Left kidney (tissue), 2 donors: ENCODE results near the gene CACNG4. TPM values are rescaled to one million over a fixed set of nuclear protein-coding genes. Genes with fewer than 3 reads are reported as not detected.

ENCODE experiments used
- DNase-seq: peaks from one replicate; pipeline ENCODE4 v3.0.0-alpha.2; 2013
- polyA plus RNA-seq: library from polyadenylated mRNA; unstranded; fragments of 120-200 nt; gene quantifications from one replicate; pipeline ENCODE4 v1.2.1, GENCODE V29; 2013; ENCODE audit not compliant: insufficient read length

The CACNG4 gene
- polyA plus RNA-seq, 1 donor, result 3.5 TPM

- DNase-seq, result no peak
These were observed 20.0 kb upstream of the CACNG4 start for GRCh38 chr17:66944351-66945146.

DNA sequence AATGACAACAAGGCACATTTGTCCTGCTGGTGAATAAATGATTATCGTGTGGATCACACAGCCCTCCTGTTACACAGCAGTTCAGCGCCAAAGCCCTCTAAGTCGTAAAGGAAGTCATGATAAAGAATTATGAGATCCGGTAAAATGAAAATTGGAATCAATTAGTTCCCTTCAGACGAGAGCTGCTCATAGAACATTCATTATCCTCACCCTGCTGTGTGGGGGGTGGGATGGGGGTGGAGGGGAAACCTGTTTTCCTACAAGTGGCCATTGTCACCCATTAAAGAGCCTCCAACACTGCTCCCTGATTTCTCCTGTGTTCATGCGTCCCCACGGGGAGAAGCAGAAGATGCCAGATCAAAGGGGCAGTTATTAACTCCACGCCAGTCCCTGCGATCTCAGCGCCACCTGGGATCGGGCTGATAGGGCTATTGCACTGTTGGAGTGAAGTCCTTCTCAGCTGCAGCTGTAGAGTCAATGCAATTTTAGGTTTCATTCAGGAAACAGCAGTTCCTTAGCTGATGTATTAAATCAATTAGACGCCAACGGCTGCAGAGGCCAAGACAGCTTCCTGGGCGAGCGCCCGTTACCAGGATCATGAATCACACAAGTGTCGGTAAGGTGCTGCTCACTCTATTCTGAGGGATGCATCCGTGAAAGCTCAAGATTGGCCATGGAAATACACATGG is 19.2 kb upstream of the CACNG4 start:
- DNase-seq, result no peak

- no peak for DNase-seq
These were observed 18.3 kb upstream of the CACNG4 start for GRCh38 chr17:66946251-66946650.

DNA sequence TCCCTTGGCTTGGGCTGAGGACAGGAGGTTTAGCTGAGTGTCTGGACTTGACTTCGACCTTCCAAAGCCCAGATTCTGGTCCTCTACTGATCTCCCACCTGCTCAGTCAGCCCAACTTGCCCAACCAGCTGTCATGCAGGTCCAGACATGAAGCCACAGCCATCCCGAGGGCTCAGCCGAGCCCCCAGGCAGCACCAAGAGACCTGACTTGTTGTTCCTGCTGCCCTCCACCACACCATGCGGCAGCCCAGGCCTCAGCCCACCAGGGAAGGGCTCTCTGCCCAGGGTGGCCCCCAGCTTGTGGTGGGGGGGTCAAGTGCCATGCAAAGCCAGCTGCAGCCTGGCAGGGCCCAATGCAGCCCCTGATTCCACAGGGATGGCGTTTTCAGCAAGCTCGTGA is 17.2 kb upstream of the CACNG4 start:
- DNase-seq, result no peak

DNA sequence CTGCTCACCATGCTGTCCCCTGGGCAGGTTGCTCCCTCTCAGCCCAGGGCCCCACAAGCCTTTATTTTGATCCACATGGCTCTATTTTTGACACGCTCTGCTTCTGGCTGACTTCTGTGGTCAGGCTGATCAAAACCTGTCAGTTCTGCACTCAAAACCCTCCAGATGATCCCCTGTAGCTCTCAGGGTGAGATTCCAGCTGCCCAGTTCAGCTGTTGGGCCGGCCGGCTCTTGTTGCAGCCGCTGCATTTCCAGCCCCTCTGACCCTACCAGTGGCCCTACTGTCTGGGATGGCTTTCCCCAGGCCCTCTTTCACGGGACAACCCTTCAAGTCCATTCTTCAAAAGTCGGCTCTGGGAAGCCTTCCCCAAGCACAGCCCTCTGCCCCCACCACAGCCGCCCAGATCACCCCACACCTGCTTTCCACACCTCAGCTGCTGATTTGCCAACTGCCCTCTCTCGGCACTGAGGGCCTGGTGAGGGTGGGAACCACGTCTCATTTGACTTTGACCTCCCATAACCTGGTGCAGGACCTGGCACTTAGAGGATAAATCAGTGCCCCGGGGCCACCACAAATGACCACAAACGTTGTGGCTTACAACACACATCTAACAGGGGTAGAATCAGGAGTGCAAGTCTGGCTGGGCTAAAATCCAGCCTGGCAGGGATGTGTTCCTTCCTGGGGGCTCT is 16.3 kb upstream of the CACNG4 start:
- DNase-seq, result no peak

DNA sequence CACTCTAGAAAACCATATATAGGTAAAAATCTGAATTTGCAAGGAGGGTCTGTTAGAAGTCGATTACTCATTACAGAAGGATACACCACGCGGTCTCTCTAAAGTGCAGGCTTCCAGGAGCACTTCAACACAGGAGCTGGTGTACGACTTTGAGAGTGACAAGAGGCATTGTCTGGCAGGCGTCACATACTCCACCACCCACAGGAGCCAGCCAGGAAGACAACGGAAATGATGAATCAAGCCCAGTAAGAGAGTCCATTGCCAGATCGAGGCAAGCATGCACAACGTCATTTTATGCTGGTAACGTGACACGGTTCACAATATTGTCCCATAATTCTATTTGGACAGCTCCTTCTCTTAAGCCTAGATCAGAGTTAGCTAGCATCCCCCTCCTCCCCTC is 15.0 kb upstream of the CACNG4 start:
- no peak for DNase-seq

DNA sequence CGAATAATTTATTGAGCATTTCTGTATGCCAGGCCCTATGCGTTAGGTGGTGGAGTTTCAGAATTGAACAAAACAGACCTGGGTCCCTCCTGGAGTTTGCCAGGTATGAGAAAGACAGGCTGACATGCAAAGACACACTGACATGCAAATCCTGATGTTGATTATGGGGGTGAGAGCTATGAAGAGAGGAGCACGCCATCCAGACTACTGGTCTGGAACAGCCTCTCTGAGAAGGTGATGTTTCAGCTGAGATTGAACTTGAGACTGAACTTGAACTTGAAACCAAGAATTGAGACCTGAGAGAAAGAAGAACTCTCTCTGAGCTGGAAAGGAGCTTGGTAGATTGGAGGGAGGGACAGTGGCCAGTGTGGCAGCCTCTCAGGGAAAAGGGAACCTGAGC is 14.2 kb upstream of the CACNG4 start:
- DNase-seq, result no peak

DNA sequence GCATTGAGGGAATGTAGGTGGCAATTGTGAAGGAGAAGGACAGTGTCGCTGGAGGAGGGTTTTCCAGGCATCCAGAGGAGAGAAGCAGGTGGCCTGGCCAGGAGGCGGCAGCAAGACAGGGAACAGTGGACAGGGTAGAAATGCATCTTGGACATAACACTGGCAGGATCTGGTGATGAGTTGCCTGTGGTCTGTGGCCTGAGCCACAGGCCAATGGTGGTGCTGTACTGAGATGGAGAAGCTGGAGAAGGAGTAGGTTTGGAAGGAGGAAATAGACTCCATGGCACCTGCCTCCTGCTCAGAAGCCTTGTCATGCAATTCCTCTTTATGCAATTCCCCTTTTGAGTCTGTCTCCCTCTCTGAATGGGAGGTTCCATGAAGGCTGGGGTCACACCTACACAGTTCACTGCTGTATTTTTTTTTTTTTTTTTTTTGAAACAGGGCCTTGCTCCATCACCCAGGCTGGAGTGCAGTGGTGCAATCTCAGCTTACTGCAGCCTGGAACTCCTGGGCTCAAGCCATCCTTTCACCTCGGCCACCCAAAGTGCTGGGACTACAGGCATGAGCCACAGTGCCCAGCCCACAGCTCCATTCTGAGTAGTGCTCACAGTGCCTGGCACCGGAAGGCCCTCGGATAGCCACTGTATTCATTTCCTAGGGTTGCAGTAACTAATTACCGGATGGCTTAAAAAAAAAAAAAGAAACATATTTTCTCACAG is 13.5 kb upstream of the CACNG4 start:
- no peak for DNase-seq

- no peak for DNase-seq
These were observed 12.9 kb upstream of the CACNG4 start for GRCh38 chr17:66951605-66951953.

GRCh38 chr17:66952031-66952524 is 12.4 kb upstream of the CACNG4 start:
- DNase-seq, result no peak

- DNase-seq, result no peak
These were observed 11.6 kb upstream of the CACNG4 start for GRCh38 chr17:66952681-66953629.

DNA sequence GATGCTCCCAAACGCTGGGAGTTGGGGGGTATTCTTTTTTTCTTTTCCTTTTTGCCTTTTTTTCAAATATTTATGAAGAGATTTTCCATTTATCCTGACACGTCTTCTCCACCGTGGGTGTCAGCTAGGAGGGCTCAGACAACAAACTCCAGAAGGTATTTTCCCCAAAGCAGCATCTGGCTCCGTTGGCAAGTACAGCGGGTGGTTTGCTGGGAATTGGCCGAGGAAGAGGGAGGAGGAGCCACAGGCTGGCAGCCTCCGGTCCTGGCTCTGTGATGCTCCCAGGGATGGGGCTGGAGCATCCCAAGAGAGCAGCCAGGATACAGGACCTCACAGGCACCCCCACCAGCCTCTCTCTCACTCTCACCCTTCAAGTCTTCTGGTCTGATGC is 10.9 kb upstream of the CACNG4 start:
- DNase-seq, result no peak

DNA sequence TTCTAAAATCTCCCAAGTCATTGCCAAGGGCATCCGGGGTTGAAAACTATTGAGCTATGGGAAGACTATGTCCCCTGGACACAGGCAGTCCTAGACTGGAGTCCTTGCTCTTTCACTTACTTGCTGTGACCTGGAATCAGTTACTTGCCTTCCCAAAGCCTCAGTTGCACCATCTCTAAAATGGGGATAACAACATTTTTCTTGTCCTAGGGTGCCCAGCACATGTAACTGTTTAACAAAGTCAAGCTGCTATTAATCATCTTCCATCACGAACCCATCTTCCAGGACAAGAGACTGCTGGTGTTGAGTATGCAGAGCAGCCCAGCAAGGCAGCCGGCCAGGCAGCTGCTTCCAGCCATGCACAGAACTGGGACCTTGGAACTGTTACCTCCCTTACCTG is 9.9 kb upstream of the CACNG4 start:
- no peak for DNase-seq

DNA sequence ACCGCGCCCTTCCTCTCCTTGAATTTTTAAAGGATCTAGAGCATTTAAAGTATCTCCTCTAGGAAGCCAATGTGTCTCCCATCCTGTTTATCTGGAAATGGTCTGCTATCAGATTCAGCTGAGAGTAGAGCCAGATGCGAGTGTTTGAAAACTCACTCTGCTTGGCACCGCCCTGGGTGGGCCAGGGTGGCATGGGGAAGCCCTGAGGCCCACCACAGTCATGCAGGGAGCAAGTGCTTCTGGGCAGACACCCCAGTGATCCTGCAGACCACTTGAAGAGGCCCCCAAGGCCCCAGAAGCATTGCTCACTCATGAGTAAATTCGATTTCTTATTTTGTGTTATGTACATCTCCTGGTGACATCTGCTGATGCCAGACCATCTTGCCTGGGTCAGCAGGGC is 8.7 kb upstream of the CACNG4 start:
- no peak for DNase-seq

- DNase-seq, result no peak
These were observed 7.6 kb upstream of the CACNG4 start for GRCh38 chr17:66956941-66957340.

DNA sequence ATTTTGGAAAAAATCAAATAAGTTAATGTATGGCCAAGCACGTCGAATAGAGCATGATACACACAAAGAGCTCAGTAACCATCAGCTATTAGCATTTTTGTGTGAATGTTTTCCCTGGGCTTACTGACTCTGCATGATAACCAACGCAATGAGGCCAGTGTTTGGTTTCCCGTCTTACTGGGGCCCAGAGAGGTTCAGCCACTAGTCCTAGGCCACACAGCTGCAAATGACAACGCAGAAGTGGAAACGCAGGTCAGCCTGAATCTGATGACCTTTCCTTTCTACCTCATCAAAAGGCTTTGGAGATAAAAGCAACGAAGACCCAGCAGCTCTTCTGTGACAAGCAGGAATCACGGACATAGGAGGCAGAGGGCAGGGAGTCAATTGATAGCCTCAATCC is 7.2 kb upstream of the CACNG4 start:
- no peak for DNase-seq

DNA sequence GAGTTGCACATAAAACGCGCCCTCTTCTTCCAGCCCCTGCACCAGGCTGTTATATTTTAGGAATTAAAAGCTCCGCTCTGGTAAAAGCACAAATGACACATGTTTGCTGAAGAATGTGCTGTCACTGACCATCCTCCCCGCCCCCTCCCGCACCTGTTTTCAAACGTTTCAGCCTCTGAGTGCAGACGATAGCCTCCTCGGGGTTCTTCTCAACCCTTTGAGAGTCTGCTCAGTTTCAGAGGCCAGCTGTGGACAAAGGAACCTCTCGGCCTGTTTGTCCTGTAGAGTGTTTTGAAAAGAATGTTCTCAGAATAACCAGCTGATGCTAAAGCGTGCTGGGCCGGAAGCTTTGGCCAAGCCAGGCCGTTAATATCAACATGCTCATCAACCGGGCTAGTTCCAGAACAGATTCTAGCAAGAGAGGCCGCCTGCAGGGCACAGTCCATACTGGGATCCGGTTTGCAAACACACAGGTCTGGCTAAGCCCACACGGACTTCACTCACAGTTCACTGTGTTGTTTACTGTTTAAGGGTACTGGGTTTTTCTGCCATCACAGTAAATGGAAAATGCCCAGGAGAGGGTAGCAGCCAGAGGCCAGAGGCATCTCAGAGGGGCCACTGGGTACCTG is 6.4 kb upstream of the CACNG4 start:
- no peak for DNase-seq

GRCh38 chr17:66959641-66960375 is 4.7 kb upstream of the CACNG4 start:
- DNase-seq, result no peak

- no peak for DNase-seq
These were observed 3.9 kb upstream of the CACNG4 start for GRCh38 chr17:66960613-66961012.

- DNase-seq, result no peak
These were observed 992 bp upstream of the CACNG4 start for GRCh38 chr17:66963521-66963908.
